GM21515 (cell line): ENCODE data around the gene DZIP3.
"Not testable (repeated sequence)": the region's sequence is repeated elsewhere in the genome, so short reads cannot be mapped to it uniquely, and the experiment has no call there.

Experiments used
- ATAC-seq: cut with Tn5 transposase; IDR thresholded peaks from one replicate; pipeline ENCODE4 v1.9.1; 2021; ENCODE audit not compliant: unreplicated experiment

The DZIP3 gene

GRCh38 chr3:108599677-108600409, 10.3 kb downstream of the DZIP3 start:
- no peak for ATAC-seq

- ATAC-seq = no peak
Observed at GRCh38 chr3:108602249-108602934, 12.9 kb downstream of the DZIP3 start.

GRCh38 chr3:108602935-108603294, 13.4 kb downstream of the DZIP3 start:
- no peak for ATAC-seq

GRCh38 chr3:108603691-108604090, 14.2 kb downstream of the DZIP3 start:
- ATAC-seq = no peak

- no peak for ATAC-seq
Observed at GRCh38 chr3:108605028-108605427, 15.5 kb downstream of the DZIP3 start.

GRCh38 chr3:108605491-108605890, 16.0 kb downstream of the DZIP3 start:
- no peak for ATAC-seq

- ATAC-seq = no peak
Observed at GRCh38 chr3:108608750-108609149, 19.2 kb downstream of the DZIP3 start.

GRCh38 chr3:108610651-108611050, 21.1 kb downstream of the DZIP3 start:
- no peak for ATAC-seq

GRCh38 chr3:108616090-108616489, 26.6 kb downstream of the DZIP3 start:
- ATAC-seq = not testable (repeated sequence)

GRCh38 chr3:108620250-108620649, 30.7 kb downstream of the DZIP3 start:
- ATAC-seq = no peak

GRCh38 chr3:108623504-108623903, 34.0 kb downstream of the DZIP3 start:
- no peak for ATAC-seq

- ATAC-seq = no peak
Observed at GRCh38 chr3:108629974-108630373, 40.5 kb downstream of the DZIP3 start.

- no peak for ATAC-seq
Observed at GRCh38 chr3:108642526-108642925, 53.0 kb downstream of the DZIP3 start.

- no peak for ATAC-seq
Observed at GRCh38 chr3:108645364-108645763, 55.8 kb downstream of the DZIP3 start.

GRCh38 chr3:108655664-108656063, 66.1 kb downstream of the DZIP3 start:
- ATAC-seq = not testable (repeated sequence)

- peak; percentile 10 for ATAC-seq
Observed at GRCh38 chr3:108661699-108662098, 72.2 kb downstream of the DZIP3 start.

- peak; percentile 90 for ATAC-seq
Observed at GRCh38 chr3:108662142-108662738, 72.7 kb downstream of the DZIP3 start.

GRCh38 chr3:108664266-108664665, 74.7 kb downstream of the DZIP3 start:
- ATAC-seq = no peak

- ATAC-seq = no peak
Observed at GRCh38 chr3:108667312-108667711, 77.8 kb downstream of the DZIP3 start.

GRCh38 chr3:108669208-108669607, 79.7 kb downstream of the DZIP3 start:
- ATAC-seq = peak; percentile 59

- ATAC-seq = no peak
Observed at GRCh38 chr3:108672701-108673100, 83.2 kb downstream of the DZIP3 start.

GRCh38 chr3:108673988-108674661, 84.6 kb downstream of the DZIP3 start:
- no peak for ATAC-seq
